GM10266 (cell line): ENCODE measurements around the gene ST8SIA4.

ENCODE experiments used
- DNase-seq: peaks from one replicate; pipeline ENCODE4 v3.0.0; 2012; ENCODE audit errors: extremely low spot score
- TF ChIP-seq, protein P1 (sequence below): IDR thresholded peaks from 2 replicates; pipeline ENCODE4 v1.5.1; 2012; ENCODE audit warnings: mild to moderate bottlenecking, low read depth; ENCODE audit not compliant: control insufficient read depth, insufficient read depth; ENCODE audit errors: missing control alignments

Gene ST8SIA4

DNA sequence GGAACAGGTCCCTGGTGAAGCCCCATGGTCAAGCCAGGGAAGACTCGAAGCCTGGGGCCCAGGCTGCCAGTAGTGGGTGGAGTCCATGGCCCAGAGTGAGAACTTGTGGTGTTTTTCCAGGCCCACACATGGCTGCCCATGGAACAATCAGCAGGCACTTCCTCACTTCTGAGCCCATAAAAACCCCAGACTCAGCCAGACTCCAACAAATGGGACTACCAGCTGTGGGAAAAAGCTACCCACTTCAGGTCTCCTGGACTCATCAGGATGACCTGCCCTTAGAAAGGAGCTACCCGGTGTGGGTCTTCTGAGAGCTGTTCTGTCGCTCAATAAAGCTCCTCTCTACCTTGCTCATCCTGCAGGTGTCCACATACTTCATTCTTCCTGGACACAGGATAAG, 108.9 kb downstream of the ST8SIA4 start:
- no peak for DNase-seq
- TF ChIP-seq, protein P1, sequence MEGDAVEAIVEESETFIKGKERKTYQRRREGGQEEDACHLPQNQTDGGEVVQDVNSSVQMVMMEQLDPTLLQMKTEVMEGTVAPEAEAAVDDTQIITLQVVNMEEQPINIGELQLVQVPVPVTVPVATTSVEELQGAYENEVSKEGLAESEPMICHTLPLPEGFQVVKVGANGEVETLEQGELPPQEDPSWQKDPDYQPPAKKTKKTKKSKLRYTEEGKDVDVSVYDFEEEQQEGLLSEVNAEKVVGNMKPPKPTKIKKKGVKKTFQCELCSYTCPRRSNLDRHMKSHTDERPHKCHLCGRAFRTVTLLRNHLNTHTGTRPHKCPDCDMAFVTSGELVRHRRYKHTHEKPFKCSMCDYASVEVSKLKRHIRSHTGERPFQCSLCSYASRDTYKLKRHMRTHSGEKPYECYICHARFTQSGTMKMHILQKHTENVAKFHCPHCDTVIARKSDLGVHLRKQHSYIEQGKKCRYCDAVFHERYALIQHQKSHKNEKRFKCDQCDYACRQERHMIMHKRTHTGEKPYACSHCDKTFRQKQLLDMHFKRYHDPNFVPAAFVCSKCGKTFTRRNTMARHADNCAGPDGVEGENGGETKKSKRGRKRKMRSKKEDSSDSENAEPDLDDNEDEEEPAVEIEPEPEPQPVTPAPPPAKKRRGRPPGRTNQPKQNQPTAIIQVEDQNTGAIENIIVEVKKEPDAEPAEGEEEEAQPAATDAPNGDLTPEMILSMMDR = no peak

DNA sequence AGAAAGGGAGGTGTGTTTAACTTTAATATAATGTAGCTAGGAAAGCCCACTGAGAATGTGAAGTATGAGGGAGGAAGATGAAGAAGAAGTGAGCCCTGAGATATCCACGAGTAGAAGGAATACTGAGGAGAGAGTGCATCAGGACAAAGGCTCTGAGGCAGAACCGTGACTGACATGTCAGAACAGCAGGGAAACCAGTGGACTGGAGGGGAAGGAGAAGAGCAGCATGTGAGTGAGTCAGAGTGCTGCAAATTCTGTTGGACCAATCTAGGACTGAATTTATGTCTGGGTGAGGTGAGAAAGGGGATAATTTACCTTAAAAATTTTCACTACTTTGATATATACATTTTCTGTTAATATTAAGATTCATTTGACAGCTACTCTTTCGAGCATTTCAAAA, 110.3 kb downstream of the ST8SIA4 start:
- DNase-seq = no peak
- TF ChIP-seq, protein P1 = no peak

DNA sequence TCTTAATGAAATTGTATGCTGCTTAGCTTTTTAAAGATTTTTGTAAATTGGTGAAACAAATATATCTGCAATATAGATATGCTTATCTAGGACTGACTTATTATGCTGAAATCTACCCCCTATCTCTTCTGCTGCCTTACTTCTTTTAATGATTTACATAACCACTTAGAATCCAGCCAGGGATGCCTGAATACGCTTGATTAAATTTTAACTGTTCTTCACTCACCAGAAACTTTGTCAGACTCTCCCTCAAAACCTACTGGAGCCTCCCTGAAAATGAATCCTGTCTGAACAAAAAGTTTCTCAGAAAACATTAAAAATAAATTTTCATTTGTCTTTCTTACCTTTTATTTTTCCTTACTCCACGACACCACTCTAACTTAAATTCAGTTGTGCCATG, 111.7 kb downstream of the ST8SIA4 start:
- TF ChIP-seq, protein P1 = no peak

DNA sequence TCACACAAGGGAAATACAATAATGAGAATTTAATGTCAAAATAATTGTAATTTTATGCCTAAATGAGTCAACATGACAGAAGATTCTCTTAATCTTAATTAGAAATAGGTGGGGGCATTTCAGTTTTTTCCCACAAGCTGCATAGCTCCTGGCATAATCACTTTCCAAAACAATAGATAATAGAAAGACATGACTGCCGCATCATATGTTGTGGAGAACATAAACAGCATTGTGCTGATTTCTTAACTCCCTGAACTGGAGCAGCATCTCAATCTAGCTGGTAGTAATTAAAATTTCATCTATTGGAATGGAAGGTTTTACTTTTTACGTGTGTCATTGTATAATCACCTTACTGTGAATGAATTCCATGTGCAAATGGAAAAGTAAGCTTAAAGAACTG, 112.1 kb downstream of the ST8SIA4 start:
- TF ChIP-seq, protein P1 = no peak
- no peak for DNase-seq

More for the DNA sequence above, 111.7 kb downstream of the ST8SIA4 start:
- no peak for DNase-seq

DNA sequence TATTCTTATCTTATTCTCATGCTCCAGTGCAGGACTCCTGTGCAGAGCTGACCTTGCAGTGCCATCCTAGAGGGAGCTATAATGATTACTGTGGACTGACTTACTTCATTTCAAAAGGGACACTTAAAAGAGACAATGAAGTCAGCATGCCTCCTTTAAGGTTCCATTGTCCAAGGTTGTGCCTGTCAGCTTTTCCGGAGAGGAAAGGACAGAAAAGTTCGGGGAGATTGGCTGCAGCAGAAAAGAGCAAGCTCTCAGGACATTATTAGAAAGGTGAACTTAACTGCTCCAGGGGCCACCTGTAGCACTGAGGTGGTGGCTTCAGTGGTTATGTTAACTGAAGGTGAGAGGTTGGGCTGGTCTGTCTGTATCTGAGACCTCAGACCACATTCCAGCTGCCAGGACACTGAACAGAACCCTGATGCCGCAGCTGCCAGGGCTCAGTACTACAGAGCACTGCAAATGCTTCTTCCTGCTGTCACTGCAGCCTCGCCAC, 112.9 kb downstream of the ST8SIA4 start:
- TF ChIP-seq, protein P1 = peak; percentile 19
- DNase-seq = no peak

DNA sequence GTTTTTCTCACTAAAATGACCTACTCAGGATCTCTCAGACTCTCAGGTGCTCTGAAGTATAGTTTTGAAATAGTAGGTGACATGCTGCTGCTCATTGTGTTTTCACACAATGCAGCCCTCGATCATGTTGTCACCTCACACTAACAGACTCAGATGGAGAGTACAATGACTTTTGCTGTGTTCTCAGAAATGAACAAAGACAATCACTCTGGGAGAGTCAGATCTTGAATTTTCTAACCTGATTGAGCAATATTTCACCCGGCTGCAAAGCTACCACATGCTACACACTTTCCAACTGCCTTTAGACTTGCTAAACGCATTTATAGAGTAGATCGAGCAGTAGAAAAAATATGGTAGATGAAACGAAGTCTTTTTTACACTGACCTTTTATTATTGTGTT, 113.4 kb downstream of the ST8SIA4 start:
- no peak for DNase-seq
- TF ChIP-seq, protein P1 = no peak

DNA sequence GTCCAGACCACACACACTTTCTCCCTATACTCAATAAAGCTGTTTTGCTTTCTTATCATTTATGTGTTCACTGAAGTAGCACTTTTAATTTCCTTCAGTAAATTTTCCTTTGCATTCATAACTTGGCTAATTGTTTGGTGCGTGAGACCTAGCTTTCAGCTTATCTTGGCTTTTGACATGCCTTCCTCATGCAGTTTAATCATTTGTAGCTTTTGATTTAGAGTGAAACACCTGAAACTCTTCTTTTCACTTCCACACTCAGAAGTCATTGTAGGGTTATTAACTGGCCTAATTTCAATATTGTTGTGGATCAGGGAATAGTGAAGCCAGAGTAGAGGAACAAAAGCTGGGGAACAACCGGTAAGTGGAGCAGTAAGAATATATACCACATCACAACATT, 114.7 kb downstream of the ST8SIA4 start:
- no peak for DNase-seq
- TF ChIP-seq, protein P1 = no peak
